Endothelial cell of umbilical vein (primary cell): ENCODE measurements around the gene CCNJL. TPM values are rescaled to one million over a fixed set of nuclear protein-coding genes. Genes with fewer than 3 reads are reported as not detected.

Source experiments
- BruUV-seq: library from RNA; stranded (reverse); fragments of 400-500 nt; replicated peaks from 2 replicates; lab custom pipeline; 2021; lab: Mats Ljungman, UMichigan
- CTCF ChIA-PET: fragments of 300-600, 350-600 bp; sonication (Branson Sonifier 250); formaldehyde crosslinking; loops from one replicate; lab custom pipeline; 2021; ENCODE audit warnings: antibody characterized with exemption, inconsistent platforms; lab: Charles Lee
- POLR2A ChIA-PET: fragments of 300-600, 350-600 bp; sonication (Branson Sonifier 250); formaldehyde crosslinking; loops from one replicate; lab custom pipeline; 2021; ENCODE audit warnings: antibody characterized with exemption, inconsistent platforms; lab: Charles Lee
- DNase-seq: peaks from one replicate; pipeline ENCODE4 v3.0.0-alpha.2; 2011; ENCODE audit warnings: low read depth, low spot score
- FAIRE-seq: peaks from 2 replicates; lab custom pipeline; 2011; peaks lifted over from hg19 to GRCh38; lab: Jason Lieb, UNC
- H2AFZ ChIP-seq: 2 replicates; pipeline ENCODE4 v1.6.0; 2012; ENCODE audit warnings: low read depth, low read length, control low read depth, inconsistent platforms
- H3K27ac ChIP-seq: 2 replicates; pipeline ENCODE4 v1.5.1; 2011; ENCODE audit warnings: low read depth, mild to moderate bottlenecking, control low read depth, low read length, moderate library complexity; ENCODE audit not compliant: insufficient read depth
- H3K27me3 ChIP-seq, 2 experiments: 2 replicates each; pipeline versions ENCODE4 v1.6.0 to v1.6.1; 2011; ENCODE audit warnings: low read length in 2 of 2, mixed read lengths in 1 of 2; ENCODE audit not compliant: control insufficient read depth in 2 of 2, insufficient read depth in 2 of 2
- H3K36me3 ChIP-seq, 2 experiments: 2 replicates in 1 of 2; 3 replicates in 1 of 2; pipeline ENCODE4 v1.5.1; 2011; ENCODE audit warnings: low read length in 2 of 2, mild to moderate bottlenecking in 1 of 2, moderate library complexity in 1 of 2; ENCODE audit not compliant: control insufficient read depth in 2 of 2, insufficient read depth in 2 of 2; ENCODE audit errors: extremely low read depth in 1 of 2
- H3K4me1 ChIP-seq: 3 replicates; pipeline ENCODE4 v1.5.1; 2011; ENCODE audit warnings: mild to moderate bottlenecking, low read length; ENCODE audit not compliant: control insufficient read depth, insufficient read depth; ENCODE audit errors: extremely low read depth
- H3K4me2 ChIP-seq: 2 replicates; pipeline ENCODE4 v1.6.1; 2011; ENCODE audit warnings: low read length, control low read depth, mixed read lengths; ENCODE audit not compliant: insufficient read depth
- H3K4me3 ChIP-seq, 3 experiments: fragments of 200-600 bp in 1 of 3; sonication (generic), shearing (Covaris generic) in 1 of 3; replicated peaks in 1 of 3; 2 replicates each; pipeline ENCODE4 v1.5.1; 2011 to 2016; ENCODE audit warnings: control low read depth in 3 of 3, low read length in 3 of 3, mild to moderate bottlenecking in 2 of 3, inconsistent platforms in 1 of 3, low read depth in 1 of 3, moderate library complexity in 1 of 3; ENCODE audit not compliant: insufficient read depth in 1 of 3
- H3K79me2 ChIP-seq: 2 replicates; pipeline ENCODE4 v1.6.0; 2012; ENCODE audit warnings: low read length, inconsistent platforms; ENCODE audit not compliant: control insufficient read depth, insufficient read depth
- H3K9ac ChIP-seq: replicated peaks from 2 replicates; pipeline ENCODE3; 2011; ENCODE audit warnings: low read length, control low read depth; ENCODE audit not compliant: insufficient read depth; ENCODE audit errors: extremely low read depth
- H3K9me1 ChIP-seq: replicated peaks from 3 replicates; pipeline ENCODE4 v1.6.0; 2011; ENCODE audit warnings: mild to moderate bottlenecking, low read length; ENCODE audit not compliant: control insufficient read depth, insufficient read depth; ENCODE audit errors: extremely low read depth
- H3K9me3 ChIP-seq: replicated peaks from 2 replicates; pipeline ENCODE4 v1.5.1; 2012; ENCODE audit warnings: low read length, inconsistent platforms; ENCODE audit not compliant: control insufficient read depth, insufficient read depth
- H4K20me1 ChIP-seq: replicated peaks from 2 replicates; pipeline ENCODE3; 2011; ENCODE audit warnings: mild to moderate bottlenecking, low read length; ENCODE audit not compliant: control insufficient read depth, insufficient read depth; ENCODE audit errors: extremely low read depth
- EZH2 ChIP-seq: IDR thresholded peaks from 2 replicates; pipeline ENCODE4 v1.6.1; 2012; ENCODE audit warnings: borderline replicate concordance, low read depth, mild to moderate bottlenecking, moderate library complexity, low read length, inconsistent platforms; ENCODE audit not compliant: severe bottlenecking
- FOS ChIP-seq: IDR thresholded peaks from 2 replicates; pipeline ENCODE4 v1.6.1; 2011; ENCODE audit warnings: mild to moderate bottlenecking, low read length, moderate library complexity, borderline replicate concordance; ENCODE audit not compliant: insufficient read depth
- GATA2 ChIP-seq: IDR thresholded peaks from 2 replicates; pipeline ENCODE4 v1.7.0; 2011; ENCODE audit warnings: low read depth, mild to moderate bottlenecking, moderate library complexity, mixed read lengths, low read length; ENCODE audit not compliant: insufficient read length, insufficient read depth
- JUN ChIP-seq: IDR thresholded peaks from 2 replicates; pipeline ENCODE4 v1.6.1; 2011; ENCODE audit warnings: borderline replicate concordance, low read depth; ENCODE audit not compliant: insufficient read length, insufficient read depth
- MYC ChIP-seq: IDR thresholded peaks from one replicate; pipeline ENCODE4 v1.6.1; 2011; ENCODE audit warnings: mild to moderate bottlenecking, low read depth, low read length
- POLR2A ChIP-seq: IDR thresholded peaks from 2 replicates; pipeline ENCODE4 v1.6.1; 2012; ENCODE audit warnings: low read depth, mild to moderate bottlenecking, control low read depth, low read length
- POLR2AphosphoS5 ChIP-seq: IDR thresholded peaks from 2 replicates; pipeline ENCODE4 v1.6.1; 2012; ENCODE audit warnings: low read depth, mild to moderate bottlenecking, control low read depth, low read length, moderate library complexity; ENCODE audit not compliant: insufficient read depth
- dilution Hi-C: fragments of 300-500 bp; cut with MboI; formaldehyde crosslinking; loops from one replicate; pipeline ENCODE4 v1.15.0; 2019; ENCODE audit warnings: low sequenced_read_pairs; ENCODE audit not compliant: extremely low pct_ligation_motif_present
- intact Hi-C: fragments of 100-400 bp; cut with micrococcal nuclease; formaldehyde crosslinking; loops from one replicate; pipeline ENCODE4 v1.10.0; 2022
- polyA plus RNA-seq, 4 experiments: library from polyadenylated mRNA; depleted of rRNA in 3 of 4; stranded (reverse) in 3 of 4; unstranded in 1 of 4; fragments of >200 nt; gene quantifications; 2 replicates each; pipeline versions ENCODE4 v1.2.1 to v1.2.3, GENCODE V29; 2011 to 2012; ENCODE audit warnings: missing spikeins in 1 of 4
- total RNA-seq: library from RNA; stranded (reverse); gene quantifications from 2 replicates; pipeline ENCODE4 v1.2.3, GENCODE V29; 2021
- TF ChIP-seq, protein P1 (sequence below), 2 donors: IDR thresholded peaks; 1 replicate in 1 of 2; 2 replicates in 1 of 2; pipeline ENCODE4 v1.5.1; 2011; ENCODE audit warnings: low read length in 2 of 2, mild to moderate bottlenecking in 2 of 2, moderate library complexity in 2 of 2, control low read depth in 1 of 2, inconsistent platforms in 1 of 2, low read depth in 1 of 2; ENCODE audit not compliant: insufficient read depth in 1 of 2; ENCODE audit errors: extremely low read depth in 1 of 2
- TF ChIP-seq, protein P2 (sequence below): IDR thresholded peaks from 2 replicates; pipeline ENCODE4 v1.6.1; 2011; ENCODE audit not compliant: insufficient read depth, insufficient read length

Gene CCNJL
- total and polyA plus RNA-seq, 2 donors (not counting 3 experiments of a cell fraction or from before 2014, with no cell fraction given) = 20.0 to 21.3 TPM

DNA sequence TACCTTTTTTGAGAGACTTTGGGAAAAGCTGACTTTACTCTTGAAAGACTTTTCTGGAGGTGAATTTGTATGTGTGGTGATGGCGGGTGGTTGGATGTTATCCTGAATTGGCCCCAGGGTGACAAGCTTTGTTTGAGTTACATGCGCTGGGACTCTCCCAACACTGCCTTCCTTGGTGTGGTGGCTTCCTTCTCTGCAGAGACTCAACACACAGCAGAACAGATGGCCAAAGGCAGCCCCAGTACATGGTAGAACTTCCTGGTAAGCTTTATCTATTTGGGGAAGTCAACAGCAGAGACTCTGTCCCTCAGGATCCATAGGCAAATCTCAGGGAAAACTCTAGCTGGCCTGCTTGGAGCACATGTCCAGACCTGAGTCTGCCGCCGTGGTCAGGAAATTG is 39.9 kb upstream of the CCNJL start:
- no TSS peak for BruUV-seq
- H3K4me1 ChIP-seq = no peaks in the 10 kb centered on the region
- dilution Hi-C loops (no loop called here), intact Hi-C loops (no loop called here)
- ChIA-PET CTCF (interaction anchor here (1.0 to 1.9 kb wide), 4 partner anchors 10 to 331 kb away, joined by 3 to 6 read pairs (median 5); no protein-coding TSS in a partner anchor), POLR2A (interaction anchor here (0.6 kb wide), 1 partner anchor 271 kb away, joined by 3 read pairs; no protein-coding TSS in a partner anchor)
- TF ChIP-seq POLR2AphosphoS5 = no peak
- no peak for TF ChIP-seq GATA2
- TF ChIP-seq, protein P1, sequence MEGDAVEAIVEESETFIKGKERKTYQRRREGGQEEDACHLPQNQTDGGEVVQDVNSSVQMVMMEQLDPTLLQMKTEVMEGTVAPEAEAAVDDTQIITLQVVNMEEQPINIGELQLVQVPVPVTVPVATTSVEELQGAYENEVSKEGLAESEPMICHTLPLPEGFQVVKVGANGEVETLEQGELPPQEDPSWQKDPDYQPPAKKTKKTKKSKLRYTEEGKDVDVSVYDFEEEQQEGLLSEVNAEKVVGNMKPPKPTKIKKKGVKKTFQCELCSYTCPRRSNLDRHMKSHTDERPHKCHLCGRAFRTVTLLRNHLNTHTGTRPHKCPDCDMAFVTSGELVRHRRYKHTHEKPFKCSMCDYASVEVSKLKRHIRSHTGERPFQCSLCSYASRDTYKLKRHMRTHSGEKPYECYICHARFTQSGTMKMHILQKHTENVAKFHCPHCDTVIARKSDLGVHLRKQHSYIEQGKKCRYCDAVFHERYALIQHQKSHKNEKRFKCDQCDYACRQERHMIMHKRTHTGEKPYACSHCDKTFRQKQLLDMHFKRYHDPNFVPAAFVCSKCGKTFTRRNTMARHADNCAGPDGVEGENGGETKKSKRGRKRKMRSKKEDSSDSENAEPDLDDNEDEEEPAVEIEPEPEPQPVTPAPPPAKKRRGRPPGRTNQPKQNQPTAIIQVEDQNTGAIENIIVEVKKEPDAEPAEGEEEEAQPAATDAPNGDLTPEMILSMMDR (IDR thresholded peaks at IDR 0.05; ENCODE audit: extremely low read depth in 1 of 2, insufficient read depth in 1 of 2, low read depth in 1 of 2, low read length in 2 of 2) = no peak
- no peak for TF ChIP-seq JUN
- TF ChIP-seq FOS = no peak
- TF ChIP-seq, protein P2, sequence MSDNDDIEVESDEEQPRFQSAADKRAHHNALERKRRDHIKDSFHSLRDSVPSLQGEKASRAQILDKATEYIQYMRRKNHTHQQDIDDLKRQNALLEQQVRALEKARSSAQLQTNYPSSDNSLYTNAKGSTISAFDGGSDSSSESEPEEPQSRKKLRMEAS = no peak
- TF ChIP-seq EZH2 = no peak
- no peak for TF ChIP-seq MYC
- no peak for TF ChIP-seq POLR2A
- H3K27me3 ChIP-seq = peaks cover 0 to 2% of the 10 kb centered on the region in 2 experiments
- no peaks in the 10 kb centered on the region for H3K9me1 ChIP-seq
- FAIRE-seq = no peak
- H3K27ac ChIP-seq = no peak overlapping the region
- no peak overlapping the region for H3K4me2 ChIP-seq
- H3K9ac ChIP-seq = no peak overlapping the region
- H2AFZ ChIP-seq = no peak overlapping the region
- no peaks in the 10 kb centered on the region for H3K36me3 ChIP-seq
- no peaks in the 10 kb centered on the region for H3K79me2 ChIP-seq
- H3K9me3 ChIP-seq = no peaks in the 10 kb centered on the region
- DNase-seq = no peak
- H3K4me3 ChIP-seq = no peak overlapping the region
- no peaks in the 10 kb centered on the region for H4K20me1 ChIP-seq
